Heart left ventricle (tissue), 16 donors: ENCODE results near the gene CLPTM1. TPM values are rescaled to one million over a fixed set of nuclear protein-coding genes. Genes with fewer than 3 reads are reported as not detected.

Experiments used
- ATAC-seq, 4 donors: fragments of 200-7000 bp; cut with Tn5 transposase; one replicate each; pipeline ENCODE4 v1.9.1; 2020 to 2022; ENCODE audit warnings: moderate library complexity in 4 of 4, mild to moderate bottlenecking in 3 of 4, moderate number of reproducible peaks in 1 of 4
- DNase-seq, 5 donors: peaks; one replicate each; pipeline ENCODE4 v3.0.0-alpha.2; 2020
- H3K27ac ChIP-seq, 12 donors: fragments of 200-600 bp; sonication (generic) in 4 of 12; one replicate each; pipeline versions ENCODE4 v1.5.0 to v1.8.0; 2016 to 2022; ENCODE audit warnings: mild to moderate bottlenecking in 2 of 12
- H3K27me3 ChIP-seq, 9 donors: fragments of 200-600 bp; sonication (generic) in 2 of 9; one replicate each; pipeline versions ENCODE4 v1.5.1 to v1.8.0; 2016 to 2022; ENCODE audit warnings: mild to moderate bottlenecking in 3 of 9
- H3K36me3 ChIP-seq, 9 donors: fragments of 200-600 bp; sonication (generic) in 2 of 9; one replicate each; pipeline versions ENCODE4 v1.5.0 to v1.8.0; 2018 to 2022; ENCODE audit warnings: mild to moderate bottlenecking in 2 of 9
- H3K4me1 ChIP-seq, 12 donors: fragments of 200-600 bp; sonication (generic) in 4 of 12; one replicate each; pipeline versions ENCODE4 v1.5.0 to v1.8.0; 2016 to 2022; ENCODE audit warnings: mild to moderate bottlenecking in 3 of 12
- H3K4me3 ChIP-seq, 12 donors: fragments of 200-600 bp; sonication (generic) in 4 of 12; one replicate each; pipeline versions ENCODE4 v1.5.0 to v1.8.0; 2017 to 2022; ENCODE audit warnings: mild to moderate bottlenecking in 9 of 12, moderate library complexity in 4 of 12
- H3K9me3 ChIP-seq, 12 donors: fragments of 200-600 bp; sonication (generic) in 4 of 12; one replicate each; pipeline versions ENCODE4 v1.5.0 to v1.8.0; 2016 to 2022; ENCODE audit warnings: mild to moderate bottlenecking in 1 of 12
- CTCF ChIP-seq, 12 donors: fragments of 200-600 bp; sonication (generic) in 4 of 12; IDR thresholded peaks; one replicate each; pipeline versions ENCODE4 v1.5.0 to v1.8.0; 2018 to 2022; ENCODE audit warnings: antibody characterized with exemption in 12 of 12, mild to moderate bottlenecking in 5 of 12
- POLR2A ChIP-seq, 2 donors: fragments of 450-650 bp; IDR thresholded peaks; one replicate each; pipeline ENCODE4 v1.6.1; 2017; ENCODE audit warnings: antibody characterized with exemption in 2 of 2, mild to moderate bottlenecking in 2 of 2, moderate library complexity in 2 of 2
- WGBS, 4 donors: extraction: QIAGEN DNeasy Blood & Tissue Kit in 2 of 4; methylation state at CpG; one replicate each; pipeline versions ENCODE4 v1.1.5 to v1.1.7; 2013 to 2018; 5-methylcytosine and 5-hydroxymethylcytosine counted together
- intact Hi-C, 10 donors: fragments of 100-400 bp; cut with DNase I; formaldehyde crosslinking; loops; one replicate each; pipeline versions ENCODE4 v1.11.1 to v1.14.2; 2022
- polyA plus RNA-seq, 2 donors: library from polyadenylated mRNA; stranded (reverse); fragments of 200-250 nt; gene quantifications; one replicate each; pipeline ENCODE4 v1.2.3, GENCODE V29; 2013
- total RNA-seq, 9 donors: library from RNA; depleted of rRNA in 2 of 9; stranded (reverse); fragments of >200 nt in 2 of 9; fragmentation: NEBNext Ultra II Directional in 3 of 9; extraction: Animal tissue kit (Norgen Biotek cat#: 25700) in 3 of 9; gene quantifications; one replicate each; pipeline versions ENCODE4 v1.1.0 to v1.2.4, GENCODE V29; 2016 to 2023
- donor health status: ischemic (EF 13 %, LVEDD 7.1; RV severe dilation, severe dysfunction).
- donor health status: healthy with polysubstance abuse.
- donor health status: DM: no; HTN: yes; CAD: no.
- donor health status: DM: no; HTN: no; CAD: no.
- donor health status: ischemic (EF 25% LVEDD 6.9; RV normal size, moderate dysfunction).
- donor health status: ischemic (EF 25% LVEDD 5.7; RV mildly dilated, moderate dysfunction).
- donor health status: healthy.
- donor health status: DM: yes; HTN: yes; CAD: no.
- donor health status: ischemic (EF 35%, LVEDD 5.7; RV mildly dilated, moderate dysfunction).
- donor health status: nonischemic (EF 11% LVEDD 7.7; RV severe dilation, severe dysfunction).
- donor health status: DM: yes; HTN: yes; CAD: no.
- donor health status: PGD.
- donor health status: ischemic (EF 29% LVEDD 5.4; RV normal size, mild dysfunction).
- donor health status: nonischemic (EF 23%, LVEDD 6.1; RV moderate dilation, normal function).

The CLPTM1 gene
- total and polyA plus RNA-seq, 11 donors: 89.2 to 120 (median 96.0) TPM

GRCh38 chr19:44972802-44973201 is 17.6 kb downstream of the CLPTM1 start:
- no peak overlapping the region for H3K27ac ChIP-seq
- no peak overlapping the region for H3K4me3 ChIP-seq
- DNase-seq (no peak), ATAC-seq (no peak)
- no peaks in the 10 kb centered on the region for H3K27me3 ChIP-seq
- TF ChIP-seq POLR2A (IDR thresholded peaks at IDR 0.05) (no peak), CTCF (IDR thresholded peaks at IDR 0.05) (no peak)
- WGBS, 4 donors: 90 to 94% (median 90%) methylated on average over 11 to 13 of the region's 13 CpGs
- no peaks in the 10 kb centered on the region for H3K9me3 ChIP-seq
- peaks cover 4 to 84% (median 66%) of the 10 kb centered on the region in 9 donors for H3K36me3 ChIP-seq
- intact Hi-C loops: no loop called here
- H3K4me1 ChIP-seq: no peaks in the 10 kb centered on the region

GRCh38 chr19:44973982-44974735 is 19.0 kb downstream of the CLPTM1 start:
- no peak for ATAC-seq

GRCh38 chr19:44974857-44975256 is 19.7 kb downstream of the CLPTM1 start:
- no peak overlapping the region for H3K4me3 ChIP-seq
- no peaks in the 10 kb centered on the region for H3K9me3 ChIP-seq
- H3K27ac ChIP-seq: no peak overlapping the region
- no peak for TF ChIP-seq POLR2A (IDR thresholded peaks at IDR 0.05)
- no peak for TF ChIP-seq CTCF (IDR thresholded peaks at IDR 0.05)
- no peaks in the 10 kb centered on the region for H3K27me3 ChIP-seq
- H3K4me1 ChIP-seq: no peaks in the 10 kb centered on the region
- intact Hi-C loops: no loop called here
- WGBS, 4 donors: 90 to 96% (median 94%) methylated on average over 5 of the region's 5 CpGs
- peaks cover 4 to 85% (median 73%) of the 10 kb centered on the region in 9 donors for H3K36me3 ChIP-seq
- ATAC-seq (no peak), DNase-seq (no peak)

More at GRCh38 chr19:44973982-44974735, 19.0 kb downstream of the CLPTM1 start:
- Histone ChIP-seq H3K27me3 (no peaks in the 10 kb centered on the region), H3K4me3 (no peak overlapping the region), H3K27ac (no peak overlapping the region), H3K9me3 (no peaks in the 10 kb centered on the region), H3K36me3 (peaks cover 4 to 84% (median 66%) of the 10 kb centered on the region in 9 donors), H3K4me1 (no peaks in the 10 kb centered on the region)
- DNase-seq: no peak
- intact Hi-C loops: no loop called here
- no peak for TF ChIP-seq POLR2A (IDR thresholded peaks at IDR 0.05)
- 85 to 91% (median 87%) methylated on average over 19 to 21 of the region's 21 CpGs for WGBS, 4 donors

GRCh38 chr19:44975444-44975843 is 20.3 kb downstream of the CLPTM1 start:
- H3K4me3 ChIP-seq: no peak overlapping the region
- WGBS, 4 donors: 94 to 98% (median 97%) methylated on average over 4 of the region's 4 CpGs
- H3K27me3 ChIP-seq: no peaks in the 10 kb centered on the region
- DNase-seq (no peak), ATAC-seq (no peak)
- H3K27ac ChIP-seq: no peak overlapping the region
- intact Hi-C loops: no loop called here
- TF ChIP-seq POLR2A (IDR thresholded peaks at IDR 0.05): no peak
- TF ChIP-seq CTCF (IDR thresholded peaks at IDR 0.05): no peak
- no peaks in the 10 kb centered on the region for H3K4me1 ChIP-seq
- peaks cover 4 to 88% (median 78%) of the 10 kb centered on the region in 9 donors for H3K36me3 ChIP-seq
- H3K9me3 ChIP-seq: no peaks in the 10 kb centered on the region
